Mammary epithelial cell (primary cell): ENCODE measurements around the gene DMRTA2.
A peak's percentile ranks its signal among the peaks of the same experiment; 100 is the strongest.

Source experiments
- EZH2 ChIP-seq: IDR thresholded peaks from 2 replicates; pipeline ENCODE4 v1.6.1; 2012; ENCODE audit warnings: low read length, inconsistent platforms, borderline replicate concordance
- TF ChIP-seq, protein P1 (sequence below), 2 donors: IDR thresholded peaks in 1 of 2; conservative IDR thresholded peaks in 1 of 2; 2 replicates each; pipeline ENCODE4 v1.5.1; 2011 to 2012; ENCODE audit warnings: inconsistent platforms in 2 of 2, low read length in 2 of 2, mild to moderate bottlenecking in 2 of 2, control low read depth in 1 of 2, low read depth in 1 of 2; ENCODE audit not compliant: insufficient read depth in 1 of 2; ENCODE audit errors: extremely low read depth in 1 of 2

DNA sequence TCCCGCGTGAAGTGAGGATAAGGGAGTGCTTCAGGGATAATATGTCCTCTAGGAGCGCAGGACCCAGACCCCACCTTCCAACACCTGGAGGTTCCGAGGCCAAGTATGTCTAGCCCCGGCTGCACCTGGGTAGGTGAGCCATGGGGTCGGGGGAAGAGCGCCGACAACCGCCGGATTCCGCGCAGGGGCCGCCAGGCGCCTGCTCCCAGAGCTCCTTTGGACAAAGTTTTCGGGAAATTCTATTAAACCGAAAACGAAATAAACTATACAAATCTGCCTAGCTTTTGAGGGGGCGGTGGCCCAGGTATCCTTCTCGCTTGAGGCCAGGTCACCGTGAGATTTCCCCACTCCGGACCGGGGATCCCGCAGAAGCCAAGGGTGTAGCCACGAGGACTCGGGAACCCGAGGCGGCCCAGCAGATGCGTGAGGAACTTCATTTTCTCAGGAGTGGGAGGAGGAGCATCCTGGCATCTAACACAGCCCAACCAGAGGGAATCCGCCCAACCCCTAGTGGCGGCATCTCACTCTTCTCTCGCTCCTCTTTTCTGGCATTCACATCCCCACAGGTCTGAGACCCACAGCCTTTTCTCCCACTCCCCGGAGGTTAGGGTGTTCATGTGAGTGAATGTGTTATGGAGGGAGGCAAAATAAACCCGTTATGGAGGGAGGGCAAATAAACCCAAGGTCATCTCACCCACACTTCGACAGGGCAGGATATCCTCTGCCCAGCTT is 2.3 kb upstream of the DMRTA2 start:
- TF ChIP-seq, protein P1, sequence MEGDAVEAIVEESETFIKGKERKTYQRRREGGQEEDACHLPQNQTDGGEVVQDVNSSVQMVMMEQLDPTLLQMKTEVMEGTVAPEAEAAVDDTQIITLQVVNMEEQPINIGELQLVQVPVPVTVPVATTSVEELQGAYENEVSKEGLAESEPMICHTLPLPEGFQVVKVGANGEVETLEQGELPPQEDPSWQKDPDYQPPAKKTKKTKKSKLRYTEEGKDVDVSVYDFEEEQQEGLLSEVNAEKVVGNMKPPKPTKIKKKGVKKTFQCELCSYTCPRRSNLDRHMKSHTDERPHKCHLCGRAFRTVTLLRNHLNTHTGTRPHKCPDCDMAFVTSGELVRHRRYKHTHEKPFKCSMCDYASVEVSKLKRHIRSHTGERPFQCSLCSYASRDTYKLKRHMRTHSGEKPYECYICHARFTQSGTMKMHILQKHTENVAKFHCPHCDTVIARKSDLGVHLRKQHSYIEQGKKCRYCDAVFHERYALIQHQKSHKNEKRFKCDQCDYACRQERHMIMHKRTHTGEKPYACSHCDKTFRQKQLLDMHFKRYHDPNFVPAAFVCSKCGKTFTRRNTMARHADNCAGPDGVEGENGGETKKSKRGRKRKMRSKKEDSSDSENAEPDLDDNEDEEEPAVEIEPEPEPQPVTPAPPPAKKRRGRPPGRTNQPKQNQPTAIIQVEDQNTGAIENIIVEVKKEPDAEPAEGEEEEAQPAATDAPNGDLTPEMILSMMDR (conservative IDR thresholded peaks at IDR 0.05 in 1 of 2, IDR thresholded peaks at IDR 0.05 in 1 of 2; ENCODE audit: extremely low read depth in 1 of 2, insufficient read depth in 1 of 2, low read depth in 1 of 2, low read length in 2 of 2), result peak in 1 of 2 donors; percentile 6
- no peak for TF ChIP-seq EZH2
